HG03095 (cell line): ENCODE data around the gene SMG9.

Source experiments
- ATAC-seq: cut with Tn5 transposase; IDR thresholded peaks from one replicate; pipeline ENCODE4 v1.9.1; 2021; ENCODE audit warnings: moderate library complexity; ENCODE audit not compliant: unreplicated experiment

SMG9 gene

GRCh38 chr19:43726736-43727592, 27.8 kb downstream of the SMG9 start:
- ATAC-seq: no peak

GRCh38 chr19:43725468-43725867, 29.3 kb downstream of the SMG9 start:
- ATAC-seq: no peak

GRCh38 chr19:43724896-43725295, 29.9 kb downstream of the SMG9 start:
- ATAC-seq: no peak

GRCh38 chr19:43723588-43723987, 31.2 kb downstream of the SMG9 start:
- ATAC-seq: no peak

- ATAC-seq: no peak
These were observed 33.2 kb downstream of the SMG9 start for GRCh38 chr19:43721469-43722048.

- ATAC-seq: no peak
These were observed 33.8 kb downstream of the SMG9 start for GRCh38 chr19:43720936-43721335.

- ATAC-seq: no peak
These were observed 34.8 kb downstream of the SMG9 start for GRCh38 chr19:43719918-43720317.

GRCh38 chr19:43719378-43719868, 35.3 kb downstream of the SMG9 start:
- no peak for ATAC-seq

GRCh38 chr19:43718627-43719377, 36.0 kb downstream of the SMG9 start:
- ATAC-seq: no peak

GRCh38 chr19:43715776-43716175, 39.0 kb downstream of the SMG9 start, which contains the start of gene IRGC:
IRGC (plus strand) TSS chr19:43716076; CDS start chr19:43718559, 2,483 bp downstream.
- ATAC-seq: no peak

- ATAC-seq: no peak
These were observed 41.6 kb downstream of the SMG9 start for GRCh38 chr19:43713208-43713607.

GRCh38 chr19:43711751-43712355, 42.9 kb downstream of the SMG9 start:
- ATAC-seq: no peak

- no peak for ATAC-seq
These were observed 46.0 kb downstream of the SMG9 start for GRCh38 chr19:43708716-43709115.

GRCh38 chr19:43707158-43707712, 47.5 kb downstream of the SMG9 start:
- ATAC-seq: no peak

GRCh38 chr19:43705729-43706128, 49.0 kb downstream of the SMG9 start:
- no peak for ATAC-seq

- ATAC-seq: no peak
These were observed 50.6 kb downstream of the SMG9 start for GRCh38 chr19:43704002-43704705.

- no peak for ATAC-seq
These were observed 54.3 kb downstream of the SMG9 start for GRCh38 chr19:43700395-43701000.

- ATAC-seq: no peak
These were observed 55.0 kb downstream of the SMG9 start for GRCh38 chr19:43699506-43700394.

GRCh38 chr19:43697295-43697694, 57.5 kb downstream of the SMG9 start:
- no peak for ATAC-seq
